ENCODE measurements around the gene SLC35F6. TPM values are rescaled to one million over a fixed set of nuclear protein-coding genes. Genes with fewer than 3 reads are reported as not detected.

SLC35F6 gene
- total RNA-seq, 2 donors from 2014 or later: 24.8 to 29.1 TPM

GRCh38 chr2:26754539-26754938 lies 9.5 kb upstream of the SLC35F6 start:
- Histone ChIP-seq H3K9ac (ENCODE audit: low read depth in 2 of 2, low read length in 2 of 2) (no peak overlapping the region), H3K9me3 (no peaks in the 10 kb centered on the region), H3K4me3 (no peak overlapping the region), H3K27me3 (no peaks in the 10 kb centered on the region), H3K27ac (no peak overlapping the region), H3K36me3 (no peaks in the 10 kb centered on the region), H3K4me1 (no peaks in the 10 kb centered on the region)
- DNase-seq: no peak
- intact Hi-C loops (cut with DNase I): no loop called here
- TF ChIP-seq CTCF (IDR thresholded peaks at IDR 0.05): no peak

- H3K27ac ChIP-seq: no peak overlapping the region
- no peak for TF ChIP-seq CTCF (IDR thresholded peaks at IDR 0.05)
- intact Hi-C loops (cut with DNase I): no loop called here
- no peak overlapping the region for H3K4me3 ChIP-seq
- H3K27me3 ChIP-seq: no peaks in the 10 kb centered on the region
- no peak overlapping the region for H3K9ac ChIP-seq (ENCODE audit: low read depth in 2 of 2, low read length in 2 of 2)
- no peaks in the 10 kb centered on the region for H3K9me3 ChIP-seq
- H3K4me1 ChIP-seq: no peaks in the 10 kb centered on the region
- H3K36me3 ChIP-seq: no peaks in the 10 kb centered on the region
- DNase-seq: no peak
Measured at GRCh38 chr2:26754972-26755670, 9.0 kb upstream of the SLC35F6 start.

- Histone ChIP-seq H3K9me3 (no peaks in the 10 kb centered on the region), H3K36me3 (no peaks in the 10 kb centered on the region), H3K4me1 (no peaks in the 10 kb centered on the region), H3K27me3 (no peaks in the 10 kb centered on the region), H3K4me3 (no peak overlapping the region), H3K27ac (no peak overlapping the region), H3K9ac (ENCODE audit: low read depth in 2 of 2, low read length in 2 of 2) (no peak overlapping the region)
- intact Hi-C loops (cut with DNase I): no loop called here
- no peak for DNase-seq
- no peak for TF ChIP-seq CTCF (IDR thresholded peaks at IDR 0.05)
Measured at GRCh38 chr2:26756337-26756736, 7.7 kb upstream of the SLC35F6 start.

GRCh38 chr2:26757873-26758789 lies 6.0 kb upstream of the SLC35F6 start:
- peak; percentile 51 for DNase-seq
- H3K4me1 ChIP-seq: no peaks in the 10 kb centered on the region
- intact Hi-C loops (cut with DNase I): no loop called here
- no peak overlapping the region for H3K9ac ChIP-seq (ENCODE audit: low read depth in 2 of 2, low read length in 2 of 2)
- H3K4me3 ChIP-seq: no peak overlapping the region
- H3K27ac ChIP-seq: no peak overlapping the region
- H3K9me3 ChIP-seq: no peaks in the 10 kb centered on the region
- no peaks in the 10 kb centered on the region for H3K36me3 ChIP-seq
- H3K27me3 ChIP-seq: no peaks in the 10 kb centered on the region
- no peak for TF ChIP-seq CTCF (IDR thresholded peaks at IDR 0.05)

GRCh38 chr2:26758790-26759321 lies 5.2 kb upstream of the SLC35F6 start:
- Histone ChIP-seq H3K9me3 (no peaks in the 10 kb centered on the region), H3K4me1 (no peaks in the 10 kb centered on the region), H3K27me3 (no peaks in the 10 kb centered on the region), H3K27ac (no peak overlapping the region), H3K36me3 (no peaks in the 10 kb centered on the region), H3K4me3 (no peak overlapping the region), H3K9ac (ENCODE audit: low read depth in 2 of 2, low read length in 2 of 2) (no peak overlapping the region)
- TF ChIP-seq CTCF (IDR thresholded peaks at IDR 0.05): no peak
- no peak for DNase-seq
- intact Hi-C loops (cut with DNase I): no loop called here

Data from colonic mucosa (tissue), 4 donors.